GOT3 (cell line): ENCODE data around the gene DHX16.
"Not testable (repeated sequence)": the region's sequence is repeated elsewhere in the genome, so short reads cannot be mapped to it uniquely, and the experiment has no call there.

Experiments used
- DNase-seq: peaks from one replicate; lab custom pipeline; 2025; ENCODE audit warnings: mixed read lengths; lab: John Stamatoyannopoulos, UW

DHX16 gene

DNA sequence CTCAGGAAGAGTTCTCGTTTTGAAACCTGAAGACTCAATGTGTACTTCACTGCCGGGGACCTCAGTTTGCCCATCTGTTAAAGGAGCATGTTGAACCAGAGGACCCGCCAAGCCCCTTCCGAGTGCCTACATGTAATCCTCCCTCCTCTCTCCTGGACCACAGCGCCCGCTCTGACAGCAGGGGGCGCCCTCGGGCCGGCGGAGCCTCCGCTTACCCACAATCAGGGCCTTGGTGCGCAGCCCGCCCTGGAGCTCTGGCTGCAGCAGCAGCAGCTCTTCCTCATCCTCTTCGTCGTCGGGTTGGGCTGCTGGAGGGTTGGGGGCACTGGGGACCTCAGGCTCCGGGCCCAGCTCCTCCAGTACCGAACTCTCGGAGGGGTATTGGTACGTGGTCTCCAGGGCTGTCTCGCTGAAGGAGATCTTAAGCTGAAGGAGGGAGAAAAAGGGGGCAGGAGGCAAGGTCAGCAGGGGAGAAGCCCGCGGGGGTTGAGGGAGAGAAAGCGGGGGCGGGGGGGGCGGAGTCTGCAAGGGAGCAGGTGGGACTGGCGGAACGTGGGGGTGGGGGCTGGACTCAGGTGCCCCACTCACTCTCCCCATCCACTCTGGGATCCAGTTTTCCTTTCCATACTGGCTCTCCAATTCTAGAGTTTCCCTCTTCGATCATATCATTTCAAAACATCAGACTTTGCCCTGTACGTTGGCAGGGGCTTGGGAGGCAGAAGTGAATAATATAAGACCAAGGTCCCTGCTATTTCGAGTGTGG lies 6.3 kb upstream of the DHX16 start:
- no peak for DNase-seq

- no peak for DNase-seq
These were observed 4.0 kb upstream of the DHX16 start for GRCh38 chr6:30676660-30677285.

GRCh38 chr6:30670760-30671527 lies 1.9 kb downstream of the DHX16 start:
- DNase-seq = no peak

GRCh38 chr6:30666300-30666699 lies 6.5 kb downstream of the DHX16 start:
- not testable (repeated sequence) for DNase-seq

GRCh38 chr6:30664994-30665767 lies 7.6 kb downstream of the DHX16 start:
- no peak for DNase-seq

DNA sequence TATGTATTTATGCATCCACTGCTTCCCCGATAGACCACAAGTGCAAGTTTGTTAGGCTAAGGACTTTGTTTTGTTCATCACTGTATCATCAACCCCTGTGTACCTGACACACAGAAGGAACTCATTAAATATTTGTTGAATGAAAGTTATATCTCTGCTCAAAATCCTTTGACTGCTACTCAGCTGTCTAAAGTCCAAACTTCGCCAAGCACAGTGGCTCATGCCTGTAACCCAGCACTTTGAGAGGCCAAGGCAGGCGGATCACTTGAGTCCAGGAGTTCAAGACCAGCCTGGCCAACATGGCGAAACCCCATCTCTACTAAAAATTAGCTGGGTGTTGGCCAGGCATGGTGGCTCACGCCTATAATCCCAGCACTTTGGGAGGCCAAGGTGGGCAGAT lies 14.9 kb downstream of the DHX16 start:
- not testable (repeated sequence) for DNase-seq

GRCh38 chr6:30657454-30657853 lies 15.4 kb downstream of the DHX16 start:
- no peak for DNase-seq

GRCh38 chr6:30656513-30656912 lies 16.3 kb downstream of the DHX16 start:
- no peak for DNase-seq

GRCh38 chr6:30655743-30656094 lies 17.1 kb downstream of the DHX16 start:
- DNase-seq = no peak

GRCh38 chr6:30654798-30655742 lies 17.7 kb downstream of the DHX16 start:
- no peak for DNase-seq

DNA sequence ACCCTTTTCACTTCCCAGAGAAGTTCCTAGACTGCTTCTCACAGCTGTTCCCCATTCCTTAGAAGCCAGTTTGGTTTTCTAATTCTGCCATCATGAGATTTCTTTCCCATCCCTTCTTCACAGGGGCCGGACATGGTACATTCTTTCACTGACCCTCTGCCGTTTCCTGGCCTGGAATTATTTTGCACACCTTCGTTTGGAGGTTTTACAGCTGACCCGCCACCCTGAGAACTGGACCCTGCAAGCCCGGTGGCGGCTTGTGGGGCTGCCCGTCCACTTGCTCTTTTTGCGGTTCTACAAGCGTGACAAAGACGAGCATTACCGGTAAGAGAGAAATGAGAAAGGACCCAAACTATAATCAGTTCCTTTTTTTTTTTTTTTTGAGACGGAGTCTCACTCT lies 21.7 kb downstream of the DHX16 start:
- no peak for DNase-seq

GRCh38 chr6:30647242-30648116 lies 25.3 kb downstream of the DHX16 start:
- DNase-seq = peak; percentile 11

DNA sequence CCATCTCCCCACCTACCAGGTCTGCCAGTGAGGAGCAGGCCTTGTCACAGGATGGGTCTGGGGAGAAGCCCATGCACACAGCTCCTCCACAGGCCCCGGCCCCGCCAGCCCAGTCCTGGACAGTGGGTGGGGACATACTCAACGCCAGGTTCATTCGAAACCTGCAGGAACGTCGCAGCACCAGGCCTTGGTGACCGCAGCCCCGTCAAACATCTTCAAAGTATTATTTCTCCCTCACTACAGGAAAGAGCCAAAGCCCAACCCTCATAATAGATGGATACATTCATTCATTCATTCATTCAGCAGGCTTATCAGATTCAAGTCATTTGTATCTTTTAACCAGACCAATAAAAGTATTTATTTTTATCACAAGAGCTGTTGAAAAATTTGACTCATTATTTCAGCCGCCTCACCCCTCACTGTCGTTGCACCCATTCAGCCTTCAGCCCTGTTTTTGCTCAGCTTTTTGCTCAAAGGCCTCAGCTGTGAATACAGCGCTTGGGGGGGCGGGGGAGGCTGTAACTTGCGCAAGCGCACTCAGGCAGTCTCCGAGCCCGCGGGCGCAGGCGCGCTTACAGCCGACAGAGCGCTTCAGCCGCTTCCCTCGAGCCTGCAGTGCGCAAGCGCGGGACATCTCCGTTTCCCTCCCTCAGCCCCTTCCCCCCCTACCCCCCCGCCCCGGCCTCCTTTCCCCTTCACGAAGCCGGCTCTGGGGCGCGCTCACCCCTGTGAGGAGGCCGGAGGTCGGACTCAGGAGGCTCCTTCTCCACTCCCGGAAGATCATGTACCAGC lies 26.2 kb downstream of the DHX16 start, which contains the start of gene C6orf136:
TSS of gene C6orf136 (plus strand) at position 684 of the 792 bp plus-strand sequence. CDS start at position 783, 99 bp downstream.
- peak; percentile 66 for DNase-seq

DNA sequence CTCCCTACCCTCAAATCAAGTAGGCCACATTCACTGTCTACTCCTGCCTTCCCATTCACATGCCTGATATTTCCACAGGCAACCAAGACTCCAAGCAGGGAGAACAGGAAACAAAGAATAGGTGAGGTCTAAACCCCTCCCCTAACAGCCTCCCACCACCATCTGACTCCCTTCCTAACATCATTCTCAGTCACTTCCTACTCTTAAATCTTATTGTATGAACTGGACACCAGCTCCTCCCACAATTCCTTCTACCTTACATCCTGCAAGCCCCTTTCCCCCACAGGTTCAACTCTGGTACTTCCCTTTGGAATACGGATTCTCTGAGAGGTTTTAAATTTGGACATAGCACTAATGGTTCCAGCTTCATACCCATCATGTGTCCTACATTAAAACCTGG lies 26.8 kb downstream of the DHX16 start:
- DNase-seq = no peak

- no peak for DNase-seq
These were observed 28.0 kb downstream of the DHX16 start for GRCh38 chr6:30644769-30645168.

DNA sequence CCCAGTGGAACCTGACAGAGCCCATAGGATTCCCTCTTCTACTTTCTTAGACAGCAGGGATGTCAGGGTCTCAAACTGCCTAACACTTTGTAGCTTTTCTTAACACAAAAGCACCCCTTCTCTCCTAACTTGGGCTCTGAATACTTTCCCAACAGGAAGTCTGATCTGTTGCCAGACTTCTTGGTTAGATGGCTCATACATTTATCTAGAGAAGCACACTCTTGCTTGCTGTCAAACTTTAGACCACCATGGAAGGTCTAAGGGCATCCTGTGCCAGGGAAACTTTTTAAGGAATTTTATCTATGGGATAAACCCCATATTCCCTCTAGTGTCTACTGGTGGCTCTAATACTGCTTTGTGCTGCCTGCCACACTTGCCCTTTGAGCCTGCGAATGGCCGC lies 29.1 kb downstream of the DHX16 start:
- DNase-seq = no peak

DNA sequence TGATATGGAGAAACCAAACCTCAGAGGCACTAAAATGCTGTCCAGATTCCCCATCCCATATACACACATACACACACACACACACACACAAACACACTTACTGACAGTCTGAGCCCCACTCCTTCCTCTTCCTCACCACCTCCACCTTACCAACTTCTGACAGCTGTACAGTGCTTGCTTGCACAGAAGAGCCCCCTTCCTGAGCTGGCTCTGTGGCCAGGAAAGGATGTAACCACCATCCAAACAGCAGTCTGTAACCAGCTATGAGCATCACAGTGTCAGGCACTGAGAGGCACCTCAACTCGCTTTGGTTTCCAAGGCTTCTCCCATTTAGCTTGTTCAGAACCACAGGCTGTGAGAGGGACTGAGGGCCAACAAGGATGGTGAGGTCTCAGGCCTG lies 31.8 kb downstream of the DHX16 start:
- DNase-seq = no peak

GRCh38 chr6:30640481-30640880 lies 32.3 kb downstream of the DHX16 start:
- no peak for DNase-seq

- DNase-seq = no peak
These were observed 37.0 kb downstream of the DHX16 start for GRCh38 chr6:30635834-30636233.
